H1 (cell line): ENCODE data around the gene CBFA2T2. TPM values are rescaled to one million over a fixed set of nuclear protein-coding genes. Genes with fewer than 3 reads are reported as not detected.

Source experiments
- CTCF ChIA-PET: fragments of 300-600 bp; sonication (Branson Sonifier 250); formaldehyde crosslinking; loops from one replicate; lab custom pipeline; 2021; ENCODE audit not compliant: partially characterized antibody; lab: Charles Lee
- POLR2A ChIA-PET: fragments of 300-600 bp; sonication (Branson Sonifier 250); formaldehyde crosslinking; loops from one replicate; lab custom pipeline; 2021; ENCODE audit warnings: inconsistent platforms; ENCODE audit not compliant: partially characterized antibody; lab: Charles Lee
- DNase-seq, 2 experiments: peaks; one replicate each; pipeline versions ENCODE4 v3.0.0 to v3.0.0-alpha.2; 2010 to 2022; ENCODE audit warnings: low spot score in 2 of 2, low read depth in 1 of 2, mixed read lengths in 1 of 2
- FAIRE-seq: peaks from 2 replicates; lab custom pipeline; 2011; peaks lifted over from hg19 to GRCh38; lab: Jason Lieb, UNC
- H2AFZ ChIP-seq: 2 replicates; pipeline ENCODE4 v1.8.1; 2012; ENCODE audit warnings: low read length, inconsistent platforms
- H2AK5ac ChIP-seq: 2 replicates; pipeline ENCODE4 v1.6.1; 2013; ENCODE audit warnings: low read depth, low read length
- H2BK120ac ChIP-seq: replicated peaks from 2 replicates; pipeline ENCODE3; 2013; ENCODE audit warnings: low read depth, low read length, inconsistent platforms
- H2BK12ac ChIP-seq: 2 replicates; pipeline ENCODE4 v1.6.1; 2013; ENCODE audit warnings: low read depth, low read length
- H2BK15ac ChIP-seq: 2 replicates; pipeline ENCODE4 v1.6.1; 2013; ENCODE audit warnings: low read length
- H2BK20ac ChIP-seq: 2 replicates; pipeline ENCODE4 v1.6.1; 2013; ENCODE audit warnings: low read length
- H2BK5ac ChIP-seq: 2 replicates; pipeline ENCODE4 v1.6.1; 2013; ENCODE audit warnings: low read depth, low read length
- H3K14ac ChIP-seq: 2 replicates; pipeline ENCODE4 v1.6.1; 2013; ENCODE audit warnings: inconsistent platforms; ENCODE audit not compliant: insufficient read length
- H3K18ac ChIP-seq: 2 replicates; pipeline ENCODE4 v1.6.1; 2013; ENCODE audit warnings: low read length; ENCODE audit errors: extremely low read depth
- H3K23ac ChIP-seq: 2 replicates; pipeline ENCODE4 v1.6.1; 2013; ENCODE audit warnings: inconsistent platforms; ENCODE audit not compliant: insufficient read length
- H3K23me2 ChIP-seq: 2 replicates; pipeline ENCODE4 v1.6.1; 2013; ENCODE audit warnings: low read depth, low read length
- H3K27ac ChIP-seq: 2 replicates; pipeline ENCODE4 v1.6.1; 2011; ENCODE audit warnings: low read depth, low read length, inconsistent platforms
- H3K27me3 ChIP-seq, 4 experiments: replicated peaks in 1 of 4; 1 replicate in 1 of 4; 2 replicates in 3 of 4; pipeline versions ENCODE4 v1.6.1 to v1.8.1; 2011 to 2013; ENCODE audit warnings: low read length in 3 of 4, mild to moderate bottlenecking in 3 of 4, inconsistent platforms in 2 of 4, mixed read lengths in 2 of 4, moderate library complexity in 1 of 4; ENCODE audit not compliant: control insufficient read depth in 3 of 4, insufficient read depth in 3 of 4; ENCODE audit errors: extremely low read depth in 1 of 4
- H3K36me3 ChIP-seq, 4 experiments: 2 replicates each; pipeline versions ENCODE4 v1.6.1 to v1.8.1; 2011 to 2013; ENCODE audit warnings: mild to moderate bottlenecking in 4 of 4, low read length in 3 of 4, moderate library complexity in 2 of 4, control low read depth in 1 of 4, inconsistent platforms in 1 of 4; ENCODE audit not compliant: insufficient read depth in 4 of 4, control insufficient read depth in 2 of 4
- H3K4ac ChIP-seq: replicated peaks from 2 replicates; pipeline ENCODE3; 2013; ENCODE audit warnings: low read length, low read depth, mixed read lengths, inconsistent platforms; ENCODE audit not compliant: insufficient read length
- H3K4me1 ChIP-seq, 4 experiments: replicated peaks in 1 of 4; 1 replicate in 1 of 4; 2 replicates in 3 of 4; pipeline versions ENCODE4 v1.6.1 to v1.8.1; 2011 to 2013; ENCODE audit warnings: low read length in 3 of 4, inconsistent platforms in 2 of 4, mixed read lengths in 1 of 4; ENCODE audit not compliant: insufficient read depth in 4 of 4, control insufficient read depth in 3 of 4
- H3K4me2 ChIP-seq, 2 experiments: 2 replicates each; pipeline versions ENCODE4 v1.6.1 to v1.8.1; 2011 to 2013; ENCODE audit warnings: low read depth in 2 of 2, low read length in 2 of 2, control low read depth in 1 of 2, inconsistent platforms in 1 of 2, mild to moderate bottlenecking in 1 of 2; ENCODE audit not compliant: insufficient read depth in 1 of 2
- H3K4me3 ChIP-seq, 4 experiments: fragments of 200-600, 300-600 bp in 1 of 4; sonication (generic), shearing (Covaris generic), sonication (Bioruptor Twin) in 1 of 4; 2 replicates each; pipeline versions ENCODE4 v1.5.1 to v1.8.1; 2011 to 2016; ENCODE audit warnings: low read length in 4 of 4, low read depth in 3 of 4, control low read depth in 2 of 4, inconsistent platforms in 2 of 4, mild to moderate bottlenecking in 2 of 4, mixed read lengths in 1 of 4, moderate library complexity in 1 of 4; ENCODE audit not compliant: insufficient read depth in 2 of 4; ENCODE audit errors: extremely low read depth in 1 of 4
- H3K56ac ChIP-seq: replicated peaks from 2 replicates; pipeline ENCODE3; 2013; ENCODE audit warnings: low read depth, mild to moderate bottlenecking, mixed read lengths, low read length, inconsistent platforms; ENCODE audit not compliant: insufficient read length
- H3K79me1 ChIP-seq: 2 replicates; pipeline ENCODE4 v1.6.1; 2013; ENCODE audit warnings: low read depth, low read length, control low read depth
- H3K79me2 ChIP-seq, 2 experiments: 2 replicates each; pipeline versions ENCODE4 v1.6.1 to v1.8.1; 2012 to 2013; ENCODE audit warnings: low read length in 2 of 2, mild to moderate bottlenecking in 2 of 2, inconsistent platforms in 1 of 2; ENCODE audit not compliant: insufficient read depth in 2 of 2, control insufficient read depth in 1 of 2
- H3K9ac ChIP-seq, 4 experiments: replicated peaks in 1 of 4; 1 replicate in 1 of 4; 2 replicates in 3 of 4; pipeline versions ENCODE4 v1.6.1 to v1.8.1; 2011 to 2013; ENCODE audit warnings: low read depth in 3 of 4, low read length in 3 of 4, control low read depth in 2 of 4, mild to moderate bottlenecking in 2 of 4, moderate library complexity in 2 of 4, inconsistent platforms in 1 of 4; ENCODE audit errors: extremely low read depth in 1 of 4
- H3K9me3 ChIP-seq, 2 experiments: 2 replicates each; pipeline versions ENCODE4 v1.6.1 to v1.8.1; 2012 to 2013; ENCODE audit warnings: mild to moderate bottlenecking in 2 of 2, moderate library complexity in 2 of 2, control low read depth in 1 of 2, inconsistent platforms in 1 of 2, low read depth in 1 of 2, low read length in 1 of 2, mixed read lengths in 1 of 2; ENCODE audit not compliant: insufficient read depth in 2 of 2
- H4K20me1 ChIP-seq, 2 experiments: replicated peaks in 1 of 2; 2 replicates each; pipeline versions ENCODE3 to v1.8.1; 2011 to 2013; ENCODE audit warnings: inconsistent platforms in 2 of 2, low read length in 2 of 2, mild to moderate bottlenecking in 1 of 2; ENCODE audit not compliant: insufficient read depth in 2 of 2, control insufficient read depth in 1 of 2
- H4K5ac ChIP-seq: 2 replicates; pipeline ENCODE4 v1.6.1; 2013; ENCODE audit warnings: low read length, low read depth, mixed read lengths, inconsistent platforms; ENCODE audit not compliant: insufficient read length
- H4K8ac ChIP-seq: 2 replicates; pipeline ENCODE4 v1.8.0; 2013; ENCODE audit warnings: mild to moderate bottlenecking, moderate library complexity, low read length, inconsistent platforms; ENCODE audit not compliant: insufficient read depth; ENCODE audit errors: extremely low read depth
- H4K91ac ChIP-seq: replicated peaks from 2 replicates; pipeline ENCODE3; 2013; ENCODE audit warnings: low read length, mixed read lengths, inconsistent platforms; ENCODE audit not compliant: insufficient read length
- CBX8 ChIP-seq: fragments of 300-800, 300-1000 bp; sonication (generic); IDR thresholded peaks from 2 replicates; pipeline ENCODE4 v1.7.1; 2016; ENCODE audit warnings: low read depth, low read length, borderline replicate concordance
- CHD1 ChIP-seq: IDR thresholded peaks from 2 replicates; pipeline ENCODE4 v1.6.1; 2012; ENCODE audit warnings: low read depth, low read length, improper control_type of control experiment
- CREB1 ChIP-seq: IDR thresholded peaks from 2 replicates; pipeline ENCODE4 v1.6.1; 2012; ENCODE audit warnings: inconsistent platforms
- EZH2 ChIP-seq: fragments of 200-600 bp; sonication (generic); IDR thresholded peaks from 2 replicates; pipeline ENCODE4 v1.7.1; 2012; ENCODE audit warnings: low read depth, mild to moderate bottlenecking, moderate library complexity, low read length, inconsistent platforms; ENCODE audit not compliant: severe bottlenecking
- JUND ChIP-seq: IDR thresholded peaks from 2 replicates; pipeline ENCODE4 v1.6.1; 2011; ENCODE audit warnings: mild to moderate bottlenecking, improper control_type of control experiment, low read length
- NANOG ChIP-seq: IDR thresholded peaks from 2 replicates; pipeline ENCODE4 v1.6.1; 2011; ENCODE audit warnings: low read length, low read depth, mild to moderate bottlenecking, inconsistent platforms; ENCODE audit not compliant: insufficient read depth, poor library complexity, severe bottlenecking
- RAD21 ChIP-seq, 2 experiments: IDR thresholded peaks in 1 of 2; conservative IDR thresholded peaks in 1 of 2; 2 replicates each; pipeline ENCODE4 v1.6.1; 2011; ENCODE audit warnings: low read depth in 2 of 2, low read length in 2 of 2, improper control_type of control experiment in 1 of 2, inconsistent platforms in 1 of 2, mild to moderate bottlenecking in 1 of 2, moderate library complexity in 1 of 2
- SIN3A ChIP-seq, 2 experiments: IDR thresholded peaks in 1 of 2; conservative IDR thresholded peaks in 1 of 2; 2 replicates each; pipeline ENCODE4 v1.6.1; 2011 to 2012; ENCODE audit warnings: low read length in 2 of 2, improper control_type of control experiment in 1 of 2, low read depth in 1 of 2, mild to moderate bottlenecking in 1 of 2
- SIRT6 ChIP-seq: IDR thresholded peaks from one replicate; pipeline ENCODE4 v1.7.1; 2012; ENCODE audit warnings: low read length, inconsistent platforms
- USF2 ChIP-seq: IDR thresholded peaks from 2 replicates; pipeline ENCODE4 v1.6.1; 2011; ENCODE audit warnings: low read length, improper control_type of control experiment
- WGBS, 2 experiments: shearing (Covaris generic) in 1 of 2; methylation state at CpG; one replicate each; pipeline versions ENCODE4 v1.1.6 to v1.1.7; 2013 to 2015; ENCODE audit warnings: low lambda C conversion rate in 2 of 2, mixed read lengths in 2 of 2, inconsistent platforms in 1 of 2, low coverage in 1 of 2, missing lambda C conversion rate in 1 of 2; ENCODE audit not compliant: insufficient replicate concordance in 2 of 2, insufficient coverage in 1 of 2, insufficient read length in 1 of 2; ENCODE audit errors: extremely low coverage in 1 of 2, missing lambda C conversion rate in 1 of 2; 5-methylcytosine and 5-hydroxymethylcytosine counted together
- polyA plus RNA-seq, 7 experiments: library from polyadenylated mRNA; depleted of rRNA in 3 of 7; stranded (reverse) in 5 of 7; unstranded in 2 of 7; fragments of >200 nt in 5 of 7; fragments of 200-250 nt in 2 of 7; gene quantifications; 1 replicate in 5 of 7; 2 replicates in 1 of 7; 4 replicates in 1 of 7; pipeline versions ENCODE4 v1.2.1 to v1.2.3, GENCODE V29; 2011 to 2013; ENCODE audit warnings: missing spikeins in 2 of 7, mixed read lengths in 2 of 7
- total RNA-seq: library from RNA; stranded (reverse); fragmentation: NEBNext Ultra II Directional; extraction: Animal tissue kit (Norgen Biotek cat#: 25700); gene quantifications from 2 replicates; pipeline ENCODE4 v1.2.1, GENCODE V29; 2021

CBFA2T2 gene
- total and polyA plus RNA-seq, 2 of the 8 experiments (the other 6 are each of a cell fraction or from before 2014, with no cell fraction given), result 11.6 to 12.9 TPM

DNA sequence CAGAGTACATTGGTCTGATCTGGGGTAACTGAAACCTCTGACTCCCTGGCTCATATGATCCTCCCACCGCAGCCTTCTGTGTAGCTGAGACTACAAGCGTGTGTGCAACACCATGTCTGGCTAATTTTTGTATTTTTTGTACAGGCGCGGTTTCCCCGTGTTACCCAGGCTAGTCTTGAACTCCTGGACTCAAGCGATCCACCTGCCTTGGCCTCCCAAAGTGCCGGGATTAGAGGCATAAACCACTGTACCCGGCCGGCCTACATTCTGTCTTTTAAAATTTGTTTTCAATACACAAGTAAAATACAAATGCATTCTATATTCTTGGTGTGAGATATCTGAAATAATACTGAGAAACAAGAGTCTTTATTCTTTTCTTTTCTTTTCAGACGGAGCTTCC lies 1.7 kb upstream of the CBFA2T2 start:
- TF ChIP-seq EZH2 (no peak), NANOG (no peak), CBX8 (no peak), RAD21 (IDR thresholded peaks at IDR 0.05 in 1 of 2, conservative IDR thresholded peaks at IDR 0.05 in 1 of 2; ENCODE audit: low read depth in 2 of 2, low read length in 2 of 2) (no peak), SIN3A (conservative IDR thresholded peaks at IDR 0.05 in 1 of 2, IDR thresholded peaks at IDR 0.05 in 1 of 2; ENCODE audit: low read depth in 1 of 2, low read length in 2 of 2) (no peak), CREB1 (no peak), USF2 (no peak), CHD1 (no peak), JUND (no peak), SIRT6 (no peak)
- TF ChIP-seq, all 59 proteins: peak for 0
- Histone ChIP-seq H3K23ac (no peak overlapping the region), H3K27me3 (no peaks in the 10 kb centered on the region), H3K56ac (no peak overlapping the region), H3K9me3 (no peaks in the 10 kb centered on the region), H3K4ac (no peak overlapping the region), H2AFZ (no peak overlapping the region), H4K5ac (no peak overlapping the region), H3K4me2 (no peak overlapping the region), H3K18ac (no peak overlapping the region), H2BK15ac (no peak overlapping the region), H3K4me3 (no peak overlapping the region), H4K91ac (no peak overlapping the region), H3K27ac (no peak overlapping the region), H3K79me1 (no peaks in the 10 kb centered on the region; the same call in 1 of the 2 replicates), H4K8ac (no peak overlapping the region; the same call in 1 of the 2 replicates), H3K4me1 (no peaks in the 10 kb centered on the region; a peak in 1 of 7 replicates), H3K23me2 (peaks cover 4% of the 10 kb centered on the region; the same call in 1 of the 2 replicates), H2BK5ac (no peak overlapping the region), H3K79me2 (peaks cover 0 to 9% of the 10 kb centered on the region in 2 experiments; a peak in 2 of 4 replicates), H2BK20ac (no peak overlapping the region), H4K20me1 (peaks cover 3 to 4% of the 10 kb centered on the region in 2 experiments), H2AK5ac (no peak overlapping the region), H3K14ac (no peak overlapping the region), H3K9ac (no peak overlapping the region), H3K36me3 (no peaks in the 10 kb centered on the region), H2BK120ac (no peak overlapping the region), H2BK12ac (no peak overlapping the region)
- ChIA-PET POLR2A (interaction anchor here (0.6 to 2.4 kb wide), 3 partner anchors 10 to 669 kb away, joined by 3 to 7 read pairs (median 3); no protein-coding TSS in a partner anchor), CTCF (interaction anchor here (0.7 to 1.9 kb wide), 7 partner anchors 13 to 166 kb away, joined by 3 to 7 read pairs (median 4); no protein-coding TSS in a partner anchor)
- DNase-seq (no peak), FAIRE-seq (no peak)
- 90% methylated on average over 10 of the region's 10 CpGs; no CpG with 5 or more reads in 1 of the 2 experiments for WGBS, 2 experiments
